GM23338 (cell line): ENCODE data around the gene DAD1. TPM values are rescaled to one million over a fixed set of nuclear protein-coding genes. Genes with fewer than 3 reads are reported as not detected.

ENCODE experiments used
- polyA plus RNA-seq: library from polyadenylated mRNA; unstranded; fragments of >200 nt; fragmentation: Nextera tagmentation; extraction: Ambion mirVana; gene quantifications from 2 replicates; pipeline ENCODE4 v1.2.1, GENCODE V29; 2016
- small RNA-seq: library from RNA; depleted of rRNA; stranded (forward); fragments of <200 nt; gene quantifications from one replicate; pipeline ENCODE3, GENCODE V24; 2014; ENCODE audit warnings: low replicate concordance
- total RNA-seq: library from RNA; depleted of rRNA; stranded (reverse); fragments of >200 nt; shearing (Covaris generic); gene quantifications from 2 replicates; pipeline ENCODE4 v1.2.3, GENCODE V29; 2014; rRNA removed

DAD1 gene
- total and polyA plus RNA-seq, 2 experiments from 2014 or later = 180 to 252 TPM

Small RNAs within 50 kb of the gene (small RNA-seq; reads per million reads assigned to genes)
- gene TRAJ1 (not detected), gene TRAJ10 (not detected), gene TRAJ11 (not detected), gene TRAJ12 (not detected), gene TRAJ13 (not detected), gene TRAJ14 (not detected), gene TRAJ16 (not detected), gene TRAJ17 (not detected), gene TRAJ18 (not detected), gene TRAJ19 (not detected), gene TRAJ2 (not detected), gene TRAJ20 (not detected), gene TRAJ21 (not detected), gene TRAJ22 (not detected), gene TRAJ23 (not detected), gene TRAJ24 (not detected), gene TRAJ25 (not detected), gene TRAJ26 (not detected), gene TRAJ27 (not detected), gene TRAJ28 (not detected), gene TRAJ3 (not detected), gene TRAJ4 (not detected), gene TRAJ5 (not detected), gene TRAJ6 (not detected), gene TRAJ7 (not detected), gene TRAJ8 (not detected), gene TRAJ9 (not detected)

Other genes with a start within 250 kb of the DAD1 start
- 38.8 and 40.0 TPM in 2 replicates for gene ABHD4, start 9.1 kb upstream of the DAD1 start, total RNA-seq
- 39.1 and 40.6 TPM in 2 replicates for gene ABHD4, start 9.1 kb upstream of the DAD1 start, polyA plus RNA-seq
- gene OR6J1, start 55.1 kb upstream of the DAD1 start, total RNA-seq = not detected in 2 replicates
- not detected in 2 replicates for gene OR6J1, start 55.1 kb upstream of the DAD1 start, polyA plus RNA-seq
- gene OXA1L, start 177.5 kb upstream of the DAD1 start, total RNA-seq = 89.9 and 91.7 TPM in 2 replicates
- gene OXA1L, start 177.5 kb upstream of the DAD1 start, polyA plus RNA-seq = 57.6 and 61.7 TPM in 2 replicates
- 3.6 and 6.1 TPM in 2 replicates for gene SLC7A7, start 226.2 kb upstream of the DAD1 start, total RNA-seq
- gene SLC7A7, start 226.2 kb upstream of the DAD1 start, polyA plus RNA-seq = 2.7 and 4.1 TPM in 2 replicates
- gene MRPL52, start 240.7 kb upstream of the DAD1 start, total RNA-seq = 131 and 138 TPM in 2 replicates
- gene MRPL52, start 240.7 kb upstream of the DAD1 start, polyA plus RNA-seq = 617 and 691 TPM in 2 replicates
- 48.9 and 56.4 TPM in 2 replicates for gene MMP14, start 247.4 kb upstream of the DAD1 start, total RNA-seq
- gene MMP14, start 247.4 kb upstream of the DAD1 start, polyA plus RNA-seq = 6.5 and 7.0 TPM in 2 replicates